HG03378 (cell line): ENCODE results near the gene PDE7B.

ENCODE experiments used
- ATAC-seq: cut with Tn5 transposase; IDR thresholded peaks from one replicate; pipeline ENCODE4 v1.9.1; 2021; ENCODE audit warnings: mild to moderate bottlenecking, moderate library complexity; ENCODE audit not compliant: unreplicated experiment

Gene PDE7B

GRCh38 chr6:136173519-136174507 lies 322.3 kb downstream of the PDE7B start:
- no peak for ATAC-seq

DNA sequence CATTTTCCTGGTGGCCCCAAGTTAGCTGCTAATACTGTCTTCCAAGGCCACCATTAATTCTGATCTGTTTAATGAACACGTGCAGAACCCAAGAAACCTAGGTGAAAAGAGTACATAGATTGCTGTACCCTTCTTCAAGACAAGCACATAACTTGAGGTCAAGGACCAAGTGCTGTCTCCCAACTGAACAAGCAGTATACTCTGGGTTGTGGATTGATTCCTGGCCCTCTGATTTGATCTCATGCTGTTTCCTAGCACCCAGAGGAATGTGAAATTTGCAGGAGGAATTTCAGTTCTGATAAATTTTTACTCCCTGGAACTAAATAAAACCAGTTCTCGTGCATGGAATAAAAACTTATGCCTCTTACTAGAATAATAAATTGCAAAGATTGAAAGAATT lies 323.0 kb downstream of the PDE7B start:
- no peak for ATAC-seq

GRCh38 chr6:136175873-136176272 lies 324.4 kb downstream of the PDE7B start:
- ATAC-seq: no peak

GRCh38 chr6:136178749-136179148 lies 327.2 kb downstream of the PDE7B start:
- ATAC-seq: no peak

GRCh38 chr6:136180704-136181511 lies 329.4 kb downstream of the PDE7B start:
- ATAC-seq: no peak

- ATAC-seq: no peak
These were observed 330.0 kb downstream of the PDE7B start for GRCh38 chr6:136181512-136181833.

GRCh38 chr6:136181861-136182260 lies 330.4 kb downstream of the PDE7B start:
- no peak for ATAC-seq

DNA sequence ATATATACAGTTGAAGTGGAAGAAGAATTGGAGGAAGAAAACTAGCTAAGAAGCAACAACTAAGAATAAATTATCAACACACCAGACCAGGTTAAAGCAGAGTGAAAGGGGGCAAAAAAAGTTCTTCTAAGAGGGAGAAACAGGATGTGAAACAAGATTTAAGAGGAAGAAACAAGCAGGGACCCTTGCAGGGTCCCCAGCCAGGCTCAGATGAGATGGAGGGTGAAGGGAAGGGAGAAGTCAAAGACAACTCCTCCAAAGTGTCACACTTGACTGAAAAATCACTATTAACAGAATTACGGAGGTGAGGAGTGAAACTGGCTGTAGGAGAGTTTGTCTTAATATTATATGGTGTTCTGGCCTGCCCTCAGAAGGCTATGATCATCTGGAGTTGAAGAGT lies 333.2 kb downstream of the PDE7B start:
- ATAC-seq: no peak

DNA sequence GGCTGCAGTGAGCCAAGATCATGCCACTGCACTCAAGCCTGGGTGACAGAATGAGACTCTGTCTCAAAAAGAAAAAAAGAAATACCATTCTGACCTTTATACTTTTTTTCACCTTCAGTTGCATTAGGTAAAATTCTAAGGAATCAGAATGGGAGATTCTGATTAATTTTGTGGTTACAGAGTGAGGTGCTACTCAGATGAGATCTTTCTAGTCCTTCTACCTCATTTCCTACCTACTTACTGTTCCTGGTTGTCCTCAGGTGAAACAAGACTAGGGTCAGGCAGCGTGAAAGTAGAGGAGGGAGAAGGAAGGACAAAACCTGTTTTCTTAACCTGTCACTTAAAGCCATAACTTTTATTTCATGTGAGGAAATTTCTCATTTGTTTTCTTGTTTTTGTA lies 334.9 kb downstream of the PDE7B start:
- no peak for ATAC-seq

DNA sequence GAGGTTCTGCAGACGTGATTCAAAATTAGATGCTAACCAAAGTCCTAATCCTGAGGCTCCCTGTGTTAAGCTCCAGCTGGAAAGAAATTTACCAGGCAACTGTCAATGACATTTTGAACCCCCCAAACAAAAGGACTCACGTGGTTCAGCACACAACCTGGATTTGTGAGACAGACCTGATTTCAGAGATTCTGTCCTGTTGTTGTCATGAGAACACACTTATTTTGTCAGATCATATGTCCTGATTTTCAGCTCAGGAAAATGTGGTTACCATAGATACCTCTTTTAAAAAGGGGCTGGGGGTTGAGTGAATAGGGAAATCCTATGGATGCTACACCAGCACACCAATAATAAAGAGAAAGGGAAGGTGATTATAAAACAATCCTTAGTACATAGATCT lies 337.0 kb downstream of the PDE7B start:
- no peak for ATAC-seq

DNA sequence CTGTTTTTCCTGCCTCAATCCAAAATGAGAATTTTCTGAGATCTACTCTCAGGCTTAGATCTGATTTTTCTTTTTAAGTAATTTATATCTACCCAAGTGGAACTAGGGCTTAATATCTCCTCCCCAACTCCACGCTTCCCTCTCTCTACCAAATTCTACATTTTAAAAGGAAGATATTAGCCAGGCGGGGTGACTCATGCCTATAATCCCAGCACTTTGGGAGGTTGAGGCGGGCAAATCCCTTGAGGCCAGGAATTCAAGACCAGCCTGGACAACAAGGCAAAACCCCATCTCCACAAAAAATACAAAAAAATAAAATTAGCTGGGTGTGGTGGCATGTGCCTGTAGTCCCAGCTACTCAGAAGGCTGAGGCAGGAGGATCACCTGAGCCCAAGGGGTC lies 337.6 kb downstream of the PDE7B start:
- ATAC-seq: no peak

- no peak for ATAC-seq
These were observed 340.3 kb downstream of the PDE7B start for GRCh38 chr6:136191606-136192312.

DNA sequence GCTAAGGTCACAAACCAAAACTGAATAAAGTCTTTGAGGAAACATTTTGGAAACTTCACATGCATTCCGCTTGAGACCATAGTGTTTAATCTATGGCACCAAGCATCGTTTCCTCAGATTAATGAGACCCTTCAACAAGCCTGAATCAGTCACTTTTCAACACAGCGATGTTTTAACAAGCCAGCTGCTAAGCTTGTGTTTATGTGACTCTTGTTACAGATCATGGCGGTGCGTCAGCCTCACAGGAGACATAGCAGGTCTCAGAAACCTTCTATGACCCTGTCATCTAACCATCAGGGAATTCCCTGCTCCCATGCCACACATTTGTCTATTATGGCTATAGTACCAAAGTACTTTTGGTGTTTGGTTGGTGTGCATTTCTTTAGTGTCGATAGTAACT lies 341.4 kb downstream of the PDE7B start:
- no peak for ATAC-seq

- ATAC-seq: no peak
These were observed 350.2 kb downstream of the PDE7B start for GRCh38 chr6:136201732-136202131.

DNA sequence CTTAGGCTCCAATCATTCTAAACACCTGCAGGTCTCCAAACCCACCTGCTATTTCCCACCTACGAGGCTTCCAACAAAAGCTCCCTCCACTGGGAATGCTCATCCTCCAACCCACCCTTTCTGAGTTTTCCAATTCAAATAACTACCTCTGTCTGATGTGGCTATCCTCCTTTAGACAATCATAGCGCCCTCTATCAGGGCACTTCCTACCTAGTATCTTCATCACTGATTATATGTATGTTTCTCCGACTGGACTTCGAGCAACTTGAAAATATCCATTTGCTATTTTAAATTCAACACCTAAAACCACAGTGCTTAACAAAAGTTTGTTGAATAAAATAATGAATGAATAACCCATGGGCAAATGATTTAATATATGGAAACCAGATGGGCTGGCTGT lies 357.3 kb downstream of the PDE7B start:
- ATAC-seq: no peak

DNA sequence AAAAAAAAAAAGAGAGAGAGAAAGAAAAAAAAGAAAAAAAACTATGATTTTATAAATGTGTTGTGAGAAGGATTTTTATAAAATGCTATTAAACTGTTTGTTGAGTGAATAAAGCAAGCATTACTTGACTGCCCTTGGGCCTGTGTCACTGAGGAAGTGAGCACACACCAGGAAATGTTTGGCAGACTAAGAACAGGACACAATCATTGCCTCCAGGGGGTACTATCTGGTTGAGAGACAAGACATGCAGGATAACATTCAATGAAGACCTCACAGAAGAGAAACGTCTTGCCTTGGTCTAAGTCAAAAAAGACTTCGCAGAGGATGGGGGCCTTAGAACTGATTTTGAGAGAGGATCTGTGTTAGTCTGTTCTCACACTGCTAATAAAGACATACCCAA lies 358.0 kb downstream of the PDE7B start:
- ATAC-seq: no peak

GRCh38 chr6:136210398-136211165 lies 359.1 kb downstream of the PDE7B start:
- no peak for ATAC-seq

GRCh38 chr6:136212608-136213007 lies 361.1 kb downstream of the PDE7B start:
- ATAC-seq: no peak

- ATAC-seq: no peak
These were observed 361.6 kb downstream of the PDE7B start for GRCh38 chr6:136213012-136213539.

DNA sequence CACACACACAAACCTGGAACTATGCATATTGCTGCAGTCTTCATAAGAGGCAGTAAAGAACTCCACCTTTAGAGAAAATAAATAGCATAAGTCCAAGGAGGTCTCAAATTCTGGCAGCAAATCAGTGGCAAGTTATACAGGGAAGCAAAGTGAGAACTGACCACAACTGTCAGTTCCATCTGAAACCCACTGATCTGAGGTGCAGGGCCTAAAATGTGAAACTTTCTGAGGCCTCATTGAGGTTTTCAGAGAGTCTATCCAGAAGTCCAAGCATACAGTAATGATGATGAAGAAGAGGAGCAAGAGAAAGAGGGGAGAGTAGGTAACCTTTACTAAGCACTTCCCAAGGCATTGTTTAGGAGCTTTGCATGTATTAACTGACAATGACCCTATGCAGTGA lies 362.4 kb downstream of the PDE7B start:
- no peak for ATAC-seq
